ENCODE results near the gene PYGB.

Gene PYGB

DNA sequence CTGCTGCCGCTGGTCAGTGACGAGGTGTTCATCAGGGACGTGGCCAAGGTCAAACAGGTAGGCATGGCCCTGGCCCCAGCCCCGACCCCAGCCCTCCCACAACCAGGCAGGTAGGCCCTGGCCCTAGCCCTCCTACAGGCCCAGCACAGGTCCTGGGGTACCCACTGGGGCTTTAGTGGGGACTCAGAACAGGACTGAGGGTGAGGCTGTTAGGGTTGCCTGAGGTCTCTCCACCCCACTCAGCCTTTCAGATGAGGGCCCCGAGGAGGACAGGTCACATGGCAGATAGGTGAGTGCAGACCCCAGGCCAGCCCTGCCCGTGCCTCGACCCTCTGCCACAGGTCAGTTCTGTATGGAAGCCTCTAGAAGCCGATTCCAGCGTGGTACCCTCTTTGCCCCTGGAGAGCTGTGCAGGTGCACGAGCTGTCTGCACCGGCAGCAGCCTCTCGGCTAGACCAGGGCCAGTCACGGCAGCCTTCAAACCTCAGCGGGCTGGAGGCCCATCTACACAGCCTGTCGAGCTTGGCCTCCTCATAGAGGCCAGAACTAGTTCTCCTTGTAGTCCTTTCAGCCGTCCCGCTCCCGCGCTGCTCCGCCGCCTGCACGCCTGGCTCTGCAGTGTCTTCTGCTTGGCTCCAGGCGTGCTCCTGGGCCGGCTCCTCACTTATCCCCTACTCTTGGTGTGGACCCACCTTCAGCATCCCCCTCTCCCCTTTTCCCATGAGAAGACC, 35.5 kb downstream of the PYGB start:
- no peak for DNase-seq (ENCODE audit: low spot score)

DNA sequence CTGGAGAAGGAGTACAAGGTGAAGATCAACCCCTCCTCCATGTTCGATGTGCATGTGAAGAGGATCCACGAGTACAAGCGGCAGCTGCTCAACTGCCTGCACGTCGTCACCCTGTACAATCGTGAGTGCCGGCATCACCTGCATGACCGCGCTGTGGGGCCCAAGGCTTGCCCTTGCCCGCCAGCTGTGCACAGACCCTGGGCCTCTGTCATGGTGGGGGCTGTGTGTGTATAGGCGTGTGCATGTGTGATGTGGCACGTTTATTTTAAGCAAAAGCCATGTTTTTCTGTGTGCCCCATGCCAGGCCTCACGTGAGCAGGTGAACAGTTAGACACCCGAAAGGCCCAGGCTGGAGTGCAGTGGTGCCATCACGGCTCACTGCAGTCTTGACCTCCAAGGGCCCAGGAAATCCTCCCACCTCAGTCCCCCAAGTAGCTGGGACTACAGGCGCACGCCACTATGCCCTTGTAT, 36.3 kb downstream of the PYGB start:
- DNase-seq (ENCODE audit: low spot score): no peak

DNA sequence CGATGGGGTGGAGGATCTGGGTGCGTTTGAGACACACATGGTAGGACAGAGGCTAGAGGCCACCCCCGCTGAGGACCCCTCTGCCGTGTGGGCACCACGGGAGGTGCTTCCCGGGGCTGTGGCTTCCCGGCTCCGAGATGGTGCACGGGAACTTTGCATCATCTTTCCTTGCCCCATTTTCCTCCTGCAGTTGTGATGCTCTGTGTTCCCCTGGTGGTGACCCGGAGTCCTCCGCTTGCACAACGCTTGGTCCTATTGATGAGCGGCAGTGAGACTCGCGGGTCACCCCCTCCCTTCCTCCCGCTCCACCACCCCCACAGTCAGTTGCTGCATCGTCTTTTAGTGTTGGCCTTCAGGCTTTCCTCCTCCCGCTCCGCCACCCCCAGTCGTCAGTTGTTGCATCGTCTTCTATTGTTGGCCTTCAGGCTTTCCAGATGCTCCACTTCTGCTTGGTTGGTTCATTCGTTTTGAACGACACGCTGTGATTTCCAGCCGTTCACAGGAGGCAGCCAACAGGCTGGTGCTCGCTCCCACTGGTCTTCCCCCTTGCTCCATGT, 37.3 kb downstream of the PYGB start:
- DNase-seq (ENCODE audit: low spot score): no peak

DNA sequence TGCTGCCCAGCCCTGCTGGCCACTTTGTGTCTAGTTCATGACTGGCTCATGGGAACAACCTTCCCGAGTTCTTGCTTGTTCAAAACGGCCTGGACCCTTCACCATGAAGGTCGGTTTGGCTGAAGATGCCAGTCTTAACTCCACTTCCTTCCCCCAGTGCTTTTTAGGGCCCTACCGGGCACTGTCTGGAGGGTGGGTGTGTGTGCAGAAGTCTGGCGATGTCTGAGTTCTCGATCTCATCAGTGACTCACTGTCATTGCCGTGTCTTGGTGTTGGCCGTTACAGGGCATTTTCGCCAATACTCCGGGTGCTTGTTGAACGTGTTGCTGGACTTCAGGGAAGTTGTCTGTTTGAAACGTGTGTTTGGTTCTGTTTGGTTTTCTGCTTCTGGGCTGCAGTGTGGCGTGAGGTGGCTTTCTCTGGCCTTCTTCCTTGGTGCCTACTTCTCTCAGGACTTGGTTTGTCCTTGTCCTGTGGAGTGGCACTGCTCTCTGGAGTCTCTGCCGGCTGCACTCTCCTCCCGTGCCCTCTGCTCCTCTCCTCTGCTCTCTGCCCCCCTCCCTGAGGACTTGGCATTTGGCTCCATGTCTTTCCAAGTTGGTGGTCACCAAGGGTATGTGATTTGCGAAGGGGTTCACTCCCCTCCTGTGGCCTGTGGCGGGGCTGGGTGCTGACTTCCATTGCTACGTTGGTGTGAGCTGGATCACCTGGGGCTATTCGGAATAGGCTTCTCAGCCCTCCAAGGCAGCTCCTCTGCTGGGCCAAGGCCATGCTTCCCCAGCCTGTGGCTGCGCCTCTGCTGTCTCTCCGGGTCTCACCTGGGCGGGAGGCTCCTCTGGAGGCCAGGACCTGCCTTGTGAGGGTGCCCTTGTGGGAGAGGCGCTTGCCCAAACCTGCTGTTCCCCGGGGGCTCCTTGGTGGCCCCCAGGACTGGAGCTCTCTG, 38.2 kb downstream of the PYGB start:
- DNase-seq (ENCODE audit: low spot score): no peak

DNA sequence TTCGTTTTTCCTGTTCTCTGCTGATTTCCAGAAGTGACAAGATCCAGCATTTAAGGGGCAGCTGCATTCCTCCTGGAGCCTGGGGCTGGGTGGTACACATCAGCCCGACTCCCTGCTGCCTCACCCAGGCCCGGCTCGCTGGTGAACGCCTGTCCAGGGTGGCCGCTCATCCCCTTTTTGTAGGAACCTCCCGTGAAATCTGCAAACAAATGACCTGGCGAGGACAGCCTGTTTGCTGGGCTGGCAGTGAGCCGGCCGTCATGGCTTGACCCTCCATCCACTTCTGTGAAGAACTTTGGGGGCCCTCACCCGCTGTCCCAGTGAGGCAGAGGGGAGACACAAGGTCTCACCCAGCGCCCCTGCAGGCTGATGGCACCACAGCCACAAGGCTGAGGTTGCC, 39.0 kb downstream of the PYGB start:
- no peak for DNase-seq (ENCODE audit: low spot score)

DNA sequence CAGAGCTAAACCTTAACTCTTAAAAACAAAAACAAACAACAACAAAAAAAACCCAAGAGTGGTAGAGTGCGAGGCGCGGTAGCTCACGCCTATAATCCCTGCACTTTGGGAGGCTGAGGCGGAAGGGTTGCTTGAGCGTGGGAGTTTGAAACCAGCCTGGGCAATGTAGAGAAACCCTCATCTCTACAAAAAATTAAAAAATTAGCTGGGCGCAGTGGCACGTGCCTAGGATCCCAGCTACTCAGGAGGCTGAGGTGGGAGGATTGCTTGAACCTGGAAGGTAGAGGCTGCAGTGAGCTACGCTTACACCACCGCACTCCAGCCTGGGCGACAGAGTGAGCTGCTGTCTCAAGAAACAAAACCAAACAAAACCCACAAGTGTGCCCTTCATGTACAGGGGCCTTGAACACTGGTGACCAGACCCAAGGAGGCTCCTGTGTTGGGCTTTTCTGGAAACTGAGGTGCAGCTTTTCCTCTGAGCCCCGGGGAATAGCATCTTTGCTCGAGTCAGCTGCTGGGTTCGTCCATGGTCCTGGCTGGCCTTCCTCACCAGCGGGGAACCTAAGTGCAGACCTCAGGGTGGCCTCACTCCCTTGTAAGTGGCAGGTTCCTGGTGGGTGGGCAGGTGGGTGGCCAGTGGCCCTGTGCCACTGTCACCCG, 39.9 kb downstream of the PYGB start:
- no peak for DNase-seq (ENCODE audit: low spot score)

DNA sequence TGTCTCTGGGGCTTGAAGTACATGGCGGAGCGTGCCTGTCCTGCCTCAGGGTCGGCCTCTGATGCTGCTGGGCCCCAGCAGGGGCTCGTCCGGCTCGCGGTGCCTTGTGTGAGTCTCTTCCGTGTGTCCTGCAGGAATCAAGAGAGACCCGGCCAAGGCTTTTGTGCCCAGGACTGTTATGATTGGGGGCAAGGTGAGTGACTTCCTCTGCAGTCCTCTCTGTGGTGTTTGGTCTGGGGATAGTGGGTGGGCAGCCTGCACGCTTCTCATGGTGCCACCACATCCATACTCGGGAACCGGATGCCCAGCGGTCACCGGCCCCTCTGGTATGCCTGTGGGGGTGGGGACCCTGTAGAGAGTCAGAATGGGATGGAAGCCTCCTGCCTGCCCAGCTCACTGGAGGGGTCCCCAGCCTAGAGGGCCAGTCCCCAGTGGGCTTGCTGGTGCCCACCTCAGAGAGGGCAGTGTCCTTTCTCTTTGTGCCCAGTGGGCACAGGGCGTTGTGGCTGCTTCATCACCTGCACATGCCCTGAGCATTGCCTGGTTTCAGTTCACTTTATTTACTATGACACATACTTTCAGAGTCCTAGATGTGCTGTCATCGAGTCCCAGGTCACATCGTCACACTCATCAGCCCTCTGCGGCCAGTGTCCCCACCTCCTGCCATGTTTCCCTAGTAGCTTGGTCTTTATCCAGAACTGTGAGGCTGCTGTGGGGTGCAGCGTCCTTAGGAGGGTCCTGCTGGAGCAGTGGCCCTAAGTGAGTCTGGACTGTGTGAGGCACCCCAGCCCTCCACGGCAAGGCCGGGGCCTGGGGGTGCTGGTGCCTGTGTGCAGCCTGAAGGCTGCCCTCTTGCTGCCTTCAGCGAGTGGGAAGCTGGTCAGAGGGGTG, 40.7 kb downstream of the PYGB start:
- DNase-seq (ENCODE audit: low spot score): no peak

DNA sequence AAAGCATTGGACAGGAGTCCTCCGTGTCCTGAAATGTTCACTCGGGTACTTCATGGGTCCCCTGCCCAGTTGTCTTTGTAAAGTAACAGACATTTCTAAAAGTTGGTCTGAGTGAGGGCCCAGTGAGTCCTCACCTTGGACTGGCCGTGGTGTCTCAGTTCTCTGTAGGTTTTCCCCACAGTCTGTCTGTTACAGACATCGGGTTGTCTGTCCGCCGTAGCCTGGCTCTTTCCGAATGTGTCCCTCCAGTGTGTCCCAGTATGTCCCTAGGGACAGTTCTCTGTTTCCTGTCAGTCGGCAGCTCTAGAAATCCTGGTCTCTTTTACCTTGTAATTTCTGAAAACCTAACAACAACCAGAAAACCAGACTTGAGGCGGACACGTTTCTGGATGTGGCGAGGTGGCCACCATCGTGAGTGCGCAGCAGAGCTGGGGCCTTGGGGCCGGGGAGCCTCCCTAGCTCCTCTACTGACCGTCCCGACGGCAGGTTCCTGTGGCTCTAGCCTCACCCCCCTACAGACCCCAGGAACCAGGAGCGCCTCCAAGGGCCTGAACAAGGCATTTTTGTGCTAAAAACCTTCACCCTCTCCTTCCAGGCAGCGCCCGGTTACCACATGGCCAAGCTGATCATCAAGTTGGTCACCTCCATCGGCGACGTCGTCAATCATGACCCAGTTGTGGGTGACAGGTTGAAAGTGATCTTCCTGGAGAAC, 42.2 kb downstream of the PYGB start:
- DNase-seq (ENCODE audit: low spot score): no peak

DNA sequence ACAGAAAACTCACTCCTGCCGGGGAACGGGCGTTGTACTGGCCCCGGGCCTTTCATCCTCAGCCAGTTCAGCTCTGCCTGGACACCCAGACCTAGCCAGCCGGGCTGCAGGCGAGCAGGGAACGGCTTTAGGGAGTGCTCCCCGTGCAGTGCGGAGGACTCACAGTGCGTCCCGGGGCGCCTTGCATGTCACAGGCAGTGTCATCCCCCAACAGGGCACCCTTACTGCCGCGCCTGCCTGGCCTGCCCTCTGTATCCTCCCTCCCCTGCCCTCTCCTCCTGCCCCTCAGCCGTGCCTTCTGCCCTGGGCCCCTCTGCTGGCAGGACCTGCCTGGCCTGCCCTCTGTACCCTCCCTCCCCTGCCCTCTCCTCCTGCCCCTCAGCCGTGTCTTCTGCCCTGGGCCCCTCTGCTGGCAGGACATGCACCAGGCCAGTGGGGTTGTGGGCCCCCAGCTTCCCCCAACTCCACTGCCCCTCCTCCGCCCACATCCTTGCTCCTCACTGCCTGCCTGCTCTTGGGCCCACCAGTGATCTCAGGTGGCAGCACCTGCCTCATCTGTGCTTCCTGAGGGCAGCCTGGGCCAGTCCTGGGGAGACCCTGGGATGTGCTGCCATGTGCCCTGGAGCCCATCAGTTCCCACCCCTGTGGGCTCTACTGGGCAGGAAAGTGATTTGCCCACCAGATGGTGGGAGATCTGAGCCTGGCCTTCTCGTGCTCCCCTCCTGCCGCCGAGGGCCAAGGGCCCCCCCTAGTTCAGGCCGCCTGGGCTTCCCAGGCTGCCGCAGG, 43.0 kb downstream of the PYGB start:
- DNase-seq (ENCODE audit: low spot score): no peak

DNA sequence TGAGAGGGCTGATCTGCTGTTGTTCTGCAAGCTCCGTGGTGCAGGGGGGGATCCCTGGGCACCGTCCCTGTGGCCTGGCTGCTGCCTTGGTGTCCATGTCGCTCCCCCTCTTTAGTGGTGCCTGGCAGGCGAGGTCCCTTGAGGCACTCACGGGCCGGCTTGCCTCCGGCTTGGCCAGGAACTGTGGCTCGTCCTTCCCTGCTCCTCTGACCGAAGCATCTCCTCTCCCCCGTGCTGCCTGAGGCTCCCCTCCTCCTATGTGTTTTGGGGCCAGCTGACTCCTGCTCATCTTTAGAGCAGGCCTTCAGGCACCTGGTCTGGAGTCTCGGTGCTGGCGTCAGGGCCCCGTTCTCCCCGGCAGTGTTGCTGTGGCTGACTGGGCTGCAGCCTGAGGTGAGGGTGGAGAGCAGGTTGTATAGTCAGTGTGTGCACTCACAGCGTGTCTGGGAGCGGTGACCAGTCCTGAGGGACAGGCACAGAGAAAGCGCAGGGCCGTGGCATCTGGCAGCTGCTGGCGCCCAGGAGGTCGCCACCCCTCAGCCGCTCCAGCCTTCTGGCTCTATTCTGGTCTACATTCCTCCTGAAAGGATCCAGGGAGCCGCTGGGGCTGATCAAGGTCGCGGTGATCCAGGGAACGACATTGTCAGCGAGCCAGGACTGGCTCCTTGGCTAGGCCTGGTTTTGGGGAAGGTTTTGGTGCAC, 43.7 kb downstream of the PYGB start:
- no peak for DNase-seq (ENCODE audit: low spot score)

DNA sequence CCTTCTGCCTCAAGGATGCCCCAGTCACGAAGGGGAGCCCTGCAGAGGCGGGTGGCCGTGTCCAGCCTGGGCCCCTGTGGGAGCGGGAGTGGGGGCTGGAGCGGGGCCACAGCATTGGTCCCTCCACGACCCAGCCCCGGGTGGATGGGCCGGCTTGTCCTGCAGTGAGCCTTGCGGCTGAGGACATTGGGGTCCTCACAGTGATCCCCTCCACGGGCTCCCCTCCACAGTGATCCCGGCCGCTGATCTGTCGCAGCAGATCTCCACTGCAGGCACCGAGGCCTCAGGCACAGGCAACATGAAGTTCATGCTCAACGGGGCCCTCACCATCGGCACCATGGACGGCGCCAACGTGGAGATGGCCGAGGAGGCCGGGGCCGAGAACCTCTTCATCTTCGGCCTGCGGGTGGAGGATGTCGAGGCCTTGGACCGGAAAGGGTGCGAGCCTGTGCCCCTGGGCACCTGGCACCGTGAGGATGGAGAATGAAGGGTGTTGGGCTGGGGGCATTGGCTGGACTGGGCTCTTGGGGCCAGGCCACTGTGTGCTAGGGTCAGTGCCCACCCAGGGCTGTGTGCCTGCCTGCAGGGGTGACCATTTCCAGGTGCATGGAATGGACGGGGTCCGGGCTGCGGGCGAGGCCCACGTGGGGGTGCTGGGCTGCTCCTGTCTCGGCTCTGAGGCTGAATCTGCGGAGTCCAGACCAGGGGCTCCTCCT, 44.4 kb downstream of the PYGB start:
- DNase-seq (ENCODE audit: low spot score): no peak

DNA sequence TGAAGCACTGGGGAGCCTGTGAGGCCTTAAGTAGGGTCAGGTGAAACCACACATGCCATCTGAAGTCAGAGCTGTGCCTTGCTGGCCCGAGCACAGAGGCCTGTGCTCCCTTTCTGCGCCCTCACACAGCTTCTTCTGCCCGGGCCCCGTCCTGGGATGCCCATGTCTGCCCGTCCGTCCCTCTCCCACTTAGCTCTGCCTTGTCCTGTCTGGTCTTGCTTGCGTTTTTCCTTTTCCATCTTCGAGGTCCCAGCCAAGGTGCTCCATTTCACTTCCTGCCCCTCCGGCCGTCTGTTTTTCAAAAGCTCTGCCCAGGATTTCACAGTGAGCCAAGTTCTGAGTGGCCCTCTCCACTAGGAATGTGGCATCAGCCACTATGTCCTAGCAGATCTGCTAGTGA, 45.6 kb downstream of the PYGB start:
- DNase-seq (ENCODE audit: low spot score): no peak

DNA sequence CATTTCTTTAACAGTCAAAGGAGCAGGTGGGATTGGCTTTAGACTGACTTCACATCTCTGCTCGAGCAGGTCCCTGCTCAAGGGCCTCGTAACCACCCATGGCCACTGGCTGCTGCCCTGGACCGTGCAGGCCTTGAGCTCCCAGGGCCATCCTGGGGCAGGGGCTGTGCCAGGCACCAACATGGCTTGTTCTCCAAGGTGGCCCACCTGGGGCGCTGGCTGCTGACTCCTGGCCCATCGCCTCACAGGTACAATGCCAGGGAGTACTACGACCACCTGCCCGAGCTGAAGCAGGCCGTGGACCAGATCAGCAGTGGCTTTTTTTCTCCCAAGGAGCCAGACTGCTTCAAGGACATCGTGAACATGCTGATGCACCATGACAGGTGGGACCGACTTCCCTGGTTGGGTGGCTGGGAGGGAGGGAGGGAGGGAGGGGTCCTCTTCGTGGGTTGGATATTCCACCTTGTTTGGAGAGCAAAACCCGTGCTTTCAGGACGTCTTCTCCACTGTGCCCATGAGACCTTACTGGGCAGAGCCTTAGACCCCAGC, 46.1 kb downstream of the PYGB start:
- no peak for DNase-seq (ENCODE audit: low spot score)

DNA sequence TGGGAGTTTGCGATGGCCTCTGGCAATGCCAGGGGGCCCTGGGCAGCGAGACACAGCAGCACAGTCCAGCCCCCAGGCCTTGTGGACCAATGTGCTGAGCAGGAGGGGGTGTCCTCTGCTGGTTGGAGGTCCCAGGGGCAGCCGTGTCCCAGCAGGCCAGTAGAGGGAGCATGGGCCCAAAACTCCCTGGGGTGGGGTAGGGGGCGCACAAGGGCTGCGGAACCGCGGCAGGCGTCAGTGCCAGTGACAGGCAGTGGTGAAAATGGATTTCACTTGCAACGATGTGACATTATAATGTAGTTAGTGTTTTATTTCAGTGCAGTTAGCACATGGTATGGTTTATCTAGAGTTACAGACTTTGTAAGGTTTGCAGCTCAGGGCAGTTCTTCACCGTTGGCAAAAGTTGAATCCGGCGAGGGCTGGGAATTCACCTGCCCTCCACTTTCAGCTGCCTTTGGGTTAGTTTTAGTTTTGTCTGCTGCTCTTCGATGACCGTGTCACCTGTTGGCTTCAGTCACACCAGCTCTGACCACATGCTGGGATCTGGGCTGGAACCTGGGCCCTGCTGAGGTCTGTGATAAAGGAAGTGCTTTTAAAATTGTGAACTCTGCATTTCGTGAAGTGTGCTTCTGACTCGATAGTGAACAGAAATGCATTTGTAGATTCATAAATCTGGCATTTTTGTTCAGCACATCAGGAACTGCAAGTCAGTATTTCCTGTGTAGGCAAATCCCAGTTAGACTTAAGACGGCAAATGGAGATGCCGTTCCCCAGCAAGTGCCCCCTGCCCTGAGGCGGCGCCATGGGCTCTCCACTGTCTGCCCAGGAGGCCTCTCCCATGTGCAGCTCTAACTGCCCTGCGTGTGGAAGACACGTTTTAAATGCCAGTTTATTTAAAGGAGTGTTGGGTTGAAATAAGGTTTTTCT, 46.8 kb downstream of the PYGB start:
- DNase-seq (ENCODE audit: low spot score): peak; percentile 84

DNA sequence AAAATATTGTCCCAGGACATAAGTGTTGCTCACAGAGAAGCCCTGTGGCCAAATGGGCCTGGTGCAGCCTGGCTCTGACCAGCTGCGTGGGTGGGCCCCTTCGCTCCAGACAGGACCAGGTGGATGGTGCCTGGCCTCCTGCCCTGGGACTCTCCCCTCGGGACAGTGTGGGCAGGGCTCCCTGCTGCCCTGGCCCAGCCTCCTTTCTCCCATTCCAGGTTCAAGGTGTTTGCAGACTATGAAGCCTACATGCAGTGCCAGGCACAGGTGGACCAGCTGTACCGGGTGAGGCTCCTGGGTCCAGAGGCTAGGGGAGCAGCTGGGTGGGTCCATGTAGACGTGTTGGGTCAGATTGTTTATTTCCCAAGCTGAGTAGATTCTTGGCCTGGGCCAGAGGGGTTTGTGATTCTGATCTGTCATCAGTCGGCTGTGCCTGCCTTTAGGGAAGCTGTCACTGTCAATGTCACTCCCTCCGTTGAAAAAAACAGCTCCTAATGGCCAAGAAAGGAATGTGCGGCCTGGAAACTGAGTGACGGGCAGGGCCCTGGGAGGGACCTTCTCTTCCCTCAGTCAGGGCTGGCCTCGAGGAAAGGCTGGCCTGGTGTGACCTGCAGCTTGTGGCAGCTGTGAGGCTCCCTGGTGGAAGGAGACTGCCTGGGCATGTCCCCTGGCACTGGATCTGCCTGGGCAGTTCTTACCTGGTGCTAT, 47.7 kb downstream of the PYGB start:
- no peak for DNase-seq (ENCODE audit: low spot score)

Measured in ecto neural progenitor cell (in vitro differentiated cells).